ES-I3 (cell line): Measurements from ENCODE around the gene RAB21.
A peak's percentile ranks its signal among the peaks of the same experiment; 100 is the strongest.

Experiments
- H3K36me3 ChIP-seq: 2 replicates; pipeline ENCODE4 v1.6.1; 2013; ENCODE audit warnings: mild to moderate bottlenecking, low read length, control low read depth, moderate library complexity; ENCODE audit not compliant: insufficient read depth
- H3K4me1 ChIP-seq: 2 replicates; pipeline ENCODE4 v1.6.1; 2013; ENCODE audit warnings: mild to moderate bottlenecking, control low read depth, low read length; ENCODE audit not compliant: insufficient read depth
- H3K9ac ChIP-seq: 2 replicates; pipeline ENCODE4 v1.6.1; 2013; ENCODE audit warnings: low read depth, mild to moderate bottlenecking, low read length, moderate library complexity
- H3K9me3 ChIP-seq: 2 replicates; pipeline ENCODE4 v1.6.1; 2013; ENCODE audit warnings: mild to moderate bottlenecking, low read length, moderate library complexity; ENCODE audit not compliant: control insufficient read depth, insufficient read depth

Gene RAB21, protein sequence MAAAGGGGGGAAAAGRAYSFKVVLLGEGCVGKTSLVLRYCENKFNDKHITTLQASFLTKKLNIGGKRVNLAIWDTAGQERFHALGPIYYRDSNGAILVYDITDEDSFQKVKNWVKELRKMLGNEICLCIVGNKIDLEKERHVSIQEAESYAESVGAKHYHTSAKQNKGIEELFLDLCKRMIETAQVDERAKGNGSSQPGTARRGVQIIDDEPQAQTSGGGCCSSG

DNA sequence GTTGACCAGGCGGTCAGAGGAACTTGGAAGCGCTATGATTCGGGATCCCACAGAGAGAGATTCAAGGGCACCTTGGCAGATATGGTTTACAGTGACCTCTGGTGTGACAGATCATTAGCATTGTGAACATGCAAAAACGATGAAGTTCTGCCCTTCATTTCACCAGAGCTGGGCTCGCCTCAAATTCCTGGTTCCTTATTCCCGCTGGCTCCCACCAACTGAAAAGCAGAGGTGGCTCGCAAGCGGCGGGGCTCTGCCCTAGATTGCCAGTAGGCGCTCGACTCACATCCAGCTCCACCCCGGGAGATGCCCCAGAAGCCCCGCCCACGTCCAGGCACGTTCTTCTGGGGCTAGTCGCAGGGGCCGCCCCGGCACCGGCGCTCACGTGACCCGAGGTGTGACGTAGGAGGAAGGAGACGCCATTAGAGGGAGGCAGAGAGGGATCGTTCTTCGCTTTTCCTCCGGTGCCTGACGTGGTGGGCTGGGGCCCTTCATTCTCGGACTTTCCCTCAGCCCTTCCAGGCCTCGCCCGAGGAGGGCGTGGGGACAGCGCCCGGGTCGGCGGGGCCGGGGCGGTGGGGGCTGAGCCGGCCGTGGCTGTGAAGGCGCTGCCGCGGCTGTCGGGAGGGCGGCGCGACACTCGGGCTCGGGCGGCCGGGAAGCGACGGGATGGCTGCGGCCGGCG, at the start of gene RAB21:
Gene RAB21, plus strand, starts transcription at position 403 of the 685 bp plus-strand sequence. Its CDS starts 267 bp downstream, at position 670.
- Histone ChIP-seq H3K9ac (peak within 1 kb of the TSS; percentile 69), H3K4me1 (peaks cover 14% of the 10 kb centered on the region), H3K36me3 (peaks cover 4% of the 10 kb centered on the region), H3K9me3 (no peaks in the 10 kb centered on the region)

DNA sequence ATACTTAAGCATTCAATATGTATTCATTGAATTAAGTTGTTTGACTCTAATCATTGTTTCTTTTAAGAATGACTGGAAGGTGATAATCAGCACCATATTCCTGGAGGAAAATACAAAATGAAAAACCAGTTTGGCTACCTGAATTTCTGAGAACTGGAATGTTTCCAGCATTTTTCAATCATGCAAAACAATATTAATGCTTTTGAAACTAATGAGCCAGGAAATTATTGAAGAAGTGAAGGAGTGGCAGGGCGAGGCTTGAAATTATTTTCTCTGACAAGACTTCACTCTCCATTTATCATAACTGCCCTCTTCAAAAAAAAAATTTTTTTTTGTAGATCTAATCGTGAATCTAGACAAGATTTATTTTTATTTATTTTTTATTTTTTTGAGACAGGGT, 49.7 kb upstream of the RAB21 start:
- Histone ChIP-seq H3K9ac (no peak overlapping the region), H3K36me3 (no peaks in the 10 kb centered on the region; the same call in 1 of the 2 replicates), H3K4me1 (peaks cover 8% of the 10 kb centered on the region; the same call in 1 of the 2 replicates), H3K9me3 (no peaks in the 10 kb centered on the region)

DNA sequence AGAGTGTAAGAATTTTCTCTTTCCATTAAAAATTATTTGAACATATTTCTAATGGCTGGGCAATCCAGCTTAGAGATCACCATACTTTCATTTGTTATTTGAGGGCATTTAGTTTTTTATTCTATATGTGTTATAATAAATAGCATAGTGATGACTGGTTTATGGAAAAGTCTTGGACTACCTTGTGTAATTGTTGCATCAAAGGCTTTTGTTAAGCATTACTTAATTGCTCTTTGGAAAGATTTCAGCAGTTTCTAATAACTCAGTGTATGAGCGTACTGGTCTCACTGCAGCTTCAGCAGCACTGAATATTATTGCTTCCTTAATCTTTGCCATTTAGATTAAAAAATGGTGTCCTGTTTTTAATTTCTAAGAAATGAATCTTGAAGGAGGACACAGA, 46.0 kb upstream of the RAB21 start:
- no peaks in the 10 kb centered on the region for H3K36me3 ChIP-seq
- H3K9ac ChIP-seq, result no peak overlapping the region
- peaks cover 8% of the 10 kb centered on the region; the same call in 1 of the 2 replicates for H3K4me1 ChIP-seq
- no peaks in the 10 kb centered on the region; the same call in 1 of the 2 replicates for H3K9me3 ChIP-seq

DNA sequence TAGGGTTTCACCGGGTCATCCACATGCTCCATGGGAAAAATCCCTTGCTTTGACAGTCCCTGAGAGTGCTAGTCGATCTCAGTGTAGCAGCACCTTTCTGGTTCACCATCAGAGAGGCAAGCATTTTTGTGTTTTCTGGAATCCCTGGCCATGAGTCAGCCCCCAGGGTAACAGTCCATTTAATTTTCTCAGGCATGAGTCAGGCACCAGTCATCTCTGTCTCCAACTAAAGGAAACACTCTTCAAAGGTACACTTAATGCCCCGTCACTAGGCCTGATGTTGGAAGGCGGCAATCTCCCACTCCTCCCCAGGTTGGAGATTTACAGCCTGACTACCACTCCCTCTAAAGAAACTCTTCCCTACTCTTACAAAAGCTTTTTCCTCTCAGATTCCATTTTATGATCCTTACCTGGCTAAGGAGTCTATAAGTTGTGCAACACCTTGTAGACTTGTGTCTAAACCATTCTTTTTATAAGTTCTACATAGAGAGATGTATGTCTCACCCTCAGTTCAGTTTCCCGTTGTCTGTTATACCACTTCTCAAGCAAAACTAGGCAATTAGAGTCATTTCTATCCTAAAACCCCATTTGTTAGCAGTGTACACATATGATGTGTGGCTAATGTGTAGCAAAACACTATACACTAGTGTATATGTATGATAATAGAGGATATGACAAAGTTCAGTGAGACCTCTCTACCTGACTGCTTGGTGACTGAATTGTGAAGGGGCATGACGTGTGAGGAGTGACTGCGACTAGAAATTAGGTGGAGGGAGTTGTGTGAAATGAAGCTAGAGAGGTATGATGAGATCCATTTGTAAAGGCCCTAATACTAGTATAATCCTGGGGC, 44.2 kb upstream of the RAB21 start:
- Histone ChIP-seq H3K36me3 (no peaks in the 10 kb centered on the region), H3K9me3 (no peaks in the 10 kb centered on the region; the same call in 1 of the 2 replicates), H3K9ac (no peak overlapping the region), H3K4me1 (peaks cover 8% of the 10 kb centered on the region; the same call in 1 of the 2 replicates)

DNA sequence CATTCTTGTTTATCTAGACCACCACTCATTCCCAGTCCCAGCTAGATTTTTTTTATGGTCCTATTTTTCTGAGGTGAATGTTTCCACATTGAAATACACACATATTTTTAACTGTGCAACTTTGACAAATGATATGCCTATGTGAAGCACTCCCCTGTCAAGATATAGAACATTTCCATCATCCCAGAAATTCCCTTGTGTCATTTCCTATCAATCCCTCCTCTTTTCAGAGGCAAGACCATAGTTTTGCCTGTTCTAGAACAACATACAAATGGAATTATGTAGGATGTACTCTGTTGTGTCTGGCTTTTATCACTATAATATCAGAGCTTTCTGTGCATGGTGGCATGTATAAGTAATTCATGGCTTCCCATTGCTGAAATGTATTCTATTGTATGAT, 36.1 kb upstream of the RAB21 start:
- Histone ChIP-seq H3K9ac (no peak overlapping the region), H3K9me3 (no peaks in the 10 kb centered on the region), H3K4me1 (no peaks in the 10 kb centered on the region), H3K36me3 (no peaks in the 10 kb centered on the region)

DNA sequence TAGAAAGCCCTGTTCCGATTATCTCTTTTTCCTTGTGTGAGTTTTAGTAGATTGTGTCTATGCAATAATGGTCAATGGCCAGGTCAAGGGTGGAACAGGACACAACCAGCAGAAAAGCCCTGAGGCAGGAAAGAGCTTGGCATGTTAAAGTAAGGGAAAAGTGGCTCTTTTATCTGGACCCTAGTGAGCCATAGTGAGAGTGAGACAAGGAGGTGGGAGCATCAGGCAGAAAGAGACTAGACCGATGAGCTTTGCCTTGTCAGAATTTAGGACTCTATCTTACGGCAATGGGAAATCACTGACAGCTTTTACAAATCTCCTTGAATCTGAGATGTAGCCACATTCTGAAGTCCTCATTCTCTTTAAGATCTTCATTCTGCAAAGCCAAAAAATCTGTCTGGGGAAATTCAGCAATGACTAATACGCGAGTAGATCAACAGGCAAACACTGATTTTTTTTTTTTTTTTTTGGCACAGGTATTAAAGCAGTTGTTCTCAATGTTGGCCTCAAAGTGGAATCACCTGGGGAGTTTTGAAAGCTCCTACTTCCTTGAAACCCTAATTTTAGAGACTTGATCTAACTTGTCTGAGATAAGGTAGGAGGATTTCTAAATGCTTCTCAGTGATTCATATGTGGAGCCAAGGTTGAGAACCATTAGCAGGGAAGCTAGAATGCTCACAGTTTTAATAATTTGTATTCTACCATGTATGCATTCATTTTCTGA, 34.9 kb upstream of the RAB21 start:
- H3K9ac ChIP-seq, result no peak overlapping the region
- no peaks in the 10 kb centered on the region for H3K36me3 ChIP-seq
- H3K9me3 ChIP-seq, result no peaks in the 10 kb centered on the region
- no peaks in the 10 kb centered on the region for H3K4me1 ChIP-seq

DNA sequence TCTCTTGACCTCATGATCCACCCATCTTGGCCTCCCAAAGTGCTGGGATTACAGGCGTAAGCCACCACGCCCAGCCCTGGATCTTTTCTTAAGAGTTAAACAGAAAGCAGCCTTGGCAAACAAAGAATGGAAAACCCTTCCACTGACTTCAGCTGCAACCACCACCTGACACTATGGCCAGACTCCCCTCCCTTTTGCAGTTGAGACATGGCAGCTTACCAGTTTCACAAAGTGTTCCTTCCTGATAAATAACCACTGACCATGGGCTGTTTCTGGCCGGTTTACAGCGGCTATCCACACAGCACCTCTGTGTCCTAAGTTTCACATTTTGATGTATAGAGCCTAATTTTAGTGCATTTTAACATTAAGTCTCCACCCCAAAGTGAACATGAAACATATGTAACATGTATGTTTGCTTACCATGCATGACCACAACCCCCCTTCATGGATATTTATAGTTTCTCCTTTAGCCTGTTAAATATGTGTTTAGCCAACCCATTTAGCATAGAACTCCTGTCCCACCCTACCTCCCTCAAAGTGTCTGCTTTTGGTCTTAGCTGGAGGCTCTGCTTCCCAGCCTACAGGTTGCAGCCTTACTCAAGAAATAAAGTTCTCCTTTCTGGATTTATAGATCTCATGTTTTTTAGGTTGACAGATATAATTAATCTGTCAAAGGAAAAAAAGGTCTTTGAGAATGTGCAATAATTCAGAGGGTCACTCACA, 32.7 kb upstream of the RAB21 start:
- H3K9me3 ChIP-seq, result no peaks in the 10 kb centered on the region
- H3K4me1 ChIP-seq, result no peaks in the 10 kb centered on the region
- no peak overlapping the region for H3K9ac ChIP-seq
- no peaks in the 10 kb centered on the region for H3K36me3 ChIP-seq

DNA sequence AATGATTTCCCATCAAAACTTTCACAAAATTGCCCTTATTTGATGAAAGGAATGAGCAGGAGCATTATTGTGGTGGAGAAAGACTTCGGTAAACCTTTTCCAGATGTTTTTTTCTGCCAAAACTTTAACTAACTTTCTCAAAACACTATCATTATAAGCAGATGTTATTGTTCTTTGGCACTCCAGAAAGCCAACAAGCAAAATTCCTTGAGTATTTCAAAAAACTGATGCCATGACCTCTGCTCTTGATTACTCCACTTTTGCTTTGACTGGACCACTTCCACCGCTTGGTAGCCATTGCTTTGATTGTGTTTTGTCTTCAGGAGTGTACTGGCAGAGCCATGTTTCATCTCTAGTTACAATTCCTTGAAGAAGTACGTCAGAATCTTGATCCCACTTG, 29.7 kb upstream of the RAB21 start:
- Histone ChIP-seq H3K4me1 (no peaks in the 10 kb centered on the region), H3K9me3 (no peaks in the 10 kb centered on the region), H3K36me3 (no peaks in the 10 kb centered on the region), H3K9ac (no peak overlapping the region)

DNA sequence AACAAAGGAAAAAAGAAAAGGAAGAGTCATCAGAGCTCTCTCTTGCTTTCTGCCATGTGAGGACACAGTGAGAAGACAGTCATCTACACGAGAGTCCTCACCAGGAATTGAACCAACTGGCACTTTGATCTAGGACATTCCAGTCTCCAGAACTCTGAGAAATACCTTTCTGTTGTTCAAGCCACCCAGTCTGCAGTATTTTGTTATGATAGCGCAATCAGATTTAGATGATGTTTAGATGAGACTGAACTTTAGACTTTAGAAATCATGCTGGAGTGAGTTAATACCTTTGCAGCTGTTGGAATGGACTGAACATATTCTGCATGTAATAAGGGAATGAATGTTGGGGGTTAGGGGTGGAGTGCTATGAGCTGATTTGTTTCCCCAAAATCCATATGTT, 28.1 kb upstream of the RAB21 start:
- Histone ChIP-seq H3K4me1 (no peaks in the 10 kb centered on the region; the same call in 1 of the 2 replicates), H3K9ac (no peak overlapping the region), H3K9me3 (no peaks in the 10 kb centered on the region), H3K36me3 (no peaks in the 10 kb centered on the region)

DNA sequence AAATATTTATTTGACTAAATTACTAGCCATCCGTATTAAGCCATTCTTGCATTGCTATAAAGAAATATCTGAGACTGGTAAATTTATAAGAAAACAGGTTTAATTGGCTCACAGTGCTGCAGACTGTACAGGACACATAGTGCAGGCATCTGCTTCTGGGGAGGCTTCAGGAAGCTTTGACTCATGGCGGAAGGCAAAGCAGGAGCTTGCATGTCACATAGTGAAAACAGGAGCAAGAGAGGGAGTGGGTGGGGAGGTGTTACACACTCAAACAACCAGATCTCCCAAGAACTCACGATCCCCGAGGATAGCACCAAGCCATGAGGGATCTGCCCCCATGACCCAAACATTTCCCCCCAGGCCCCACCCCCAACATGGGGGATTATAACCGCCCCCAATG, 26.7 kb upstream of the RAB21 start:
- H3K4me1 ChIP-seq, result no peaks in the 10 kb centered on the region; the same call in 1 of the 2 replicates
- H3K9ac ChIP-seq, result no peak overlapping the region
- no peaks in the 10 kb centered on the region for H3K9me3 ChIP-seq
- no peaks in the 10 kb centered on the region for H3K36me3 ChIP-seq

DNA sequence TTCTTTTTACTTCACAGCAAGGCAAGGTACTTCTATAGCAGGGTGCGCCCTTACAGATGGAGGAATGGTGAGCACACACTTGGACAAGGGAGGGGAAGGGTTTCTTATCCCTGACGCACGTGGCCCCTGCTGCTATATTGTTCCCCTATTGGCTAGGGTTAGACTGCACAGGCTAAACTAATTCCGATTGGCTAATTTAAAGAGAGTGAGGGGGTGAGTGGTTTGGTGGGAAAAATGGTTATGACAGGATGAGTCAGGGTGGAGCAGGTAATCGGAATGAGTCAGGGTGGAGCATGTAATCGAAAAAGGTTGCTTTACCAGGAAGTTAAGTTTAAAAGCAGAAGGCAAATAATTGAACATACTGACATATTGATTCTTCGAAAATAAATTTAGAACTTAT, 23.7 kb upstream of the RAB21 start:
- Histone ChIP-seq H3K36me3 (no peaks in the 10 kb centered on the region), H3K9me3 (no peaks in the 10 kb centered on the region), H3K9ac (no peak overlapping the region), H3K4me1 (no peaks in the 10 kb centered on the region; the same call in 1 of the 2 replicates)

DNA sequence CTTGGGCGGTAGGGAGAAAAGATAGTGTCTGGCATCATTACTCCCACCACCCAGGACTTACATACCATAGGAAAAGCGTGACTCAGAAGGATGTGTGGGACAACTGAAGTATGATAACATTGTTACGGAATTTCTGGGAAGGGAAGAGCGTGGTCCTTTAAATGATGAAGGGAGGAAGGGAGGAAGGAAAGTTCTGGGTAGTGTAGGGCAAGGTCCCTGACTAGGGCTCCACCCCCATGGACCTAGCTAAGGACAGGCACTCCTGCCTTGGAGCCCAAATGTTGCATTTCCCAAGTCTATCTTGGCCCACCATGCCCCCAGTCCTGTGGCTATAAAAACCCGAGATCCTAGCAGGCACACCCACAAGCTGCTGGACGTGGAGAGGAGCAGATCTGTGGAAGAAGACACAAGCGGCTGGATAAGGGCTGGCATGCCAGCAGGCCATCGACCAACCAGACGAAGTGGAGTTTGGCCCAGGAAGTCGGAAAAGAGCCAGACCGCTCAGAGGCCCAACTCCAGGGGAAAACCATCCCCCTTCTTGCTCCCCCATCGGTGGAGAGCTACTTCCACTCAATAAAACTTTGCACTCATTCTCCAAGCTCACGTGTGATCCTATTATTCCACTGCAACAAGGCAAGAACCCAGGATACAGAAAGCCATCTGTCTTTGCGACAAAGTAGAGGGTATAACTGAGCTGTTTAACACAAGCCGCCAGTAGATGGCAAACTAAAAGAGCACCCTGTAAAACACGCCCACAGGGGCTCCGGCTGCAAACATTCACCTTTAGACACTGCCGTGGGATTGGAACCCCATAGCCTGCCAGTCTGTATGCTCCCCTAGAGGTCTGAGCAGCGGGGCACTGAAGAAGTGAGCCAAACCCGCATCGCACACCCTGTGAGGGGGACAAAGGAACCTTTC, 23.0 kb upstream of the RAB21 start:
- H3K4me1 ChIP-seq, result no peaks in the 10 kb centered on the region; the same call in 1 of the 2 replicates
- no peaks in the 10 kb centered on the region for H3K9me3 ChIP-seq
- no peak overlapping the region for H3K9ac ChIP-seq
- H3K36me3 ChIP-seq, result no peaks in the 10 kb centered on the region

DNA sequence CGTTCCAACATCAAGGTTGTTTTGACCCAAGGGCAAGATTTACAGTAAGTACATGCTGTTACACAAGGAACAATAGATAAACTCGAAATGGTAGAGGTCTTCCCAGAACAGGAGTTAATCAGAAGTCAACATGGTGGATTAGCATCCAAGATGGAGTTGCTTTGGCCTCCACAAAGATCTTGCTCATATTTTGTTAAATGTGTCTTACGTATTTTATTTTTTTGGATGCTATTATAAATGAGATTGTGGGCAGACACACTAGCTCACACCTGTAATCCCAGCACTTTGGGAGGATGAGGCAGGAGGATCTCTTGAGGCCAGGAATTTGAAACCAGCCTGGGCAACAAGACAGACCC, 22.3 kb upstream of the RAB21 start:
- no peaks in the 10 kb centered on the region for H3K9me3 ChIP-seq
- H3K4me1 ChIP-seq, result no peaks in the 10 kb centered on the region; the same call in 1 of the 2 replicates
- no peak overlapping the region for H3K9ac ChIP-seq
- H3K36me3 ChIP-seq, result no peaks in the 10 kb centered on the region
